Nephron progenitor cell (in vitro differentiated cells): ENCODE measurements around the gene MMP11.
A peak's percentile ranks its signal among the peaks of the same experiment; 100 is the strongest.

ENCODE experiments used
- DNase-seq: peaks from one replicate; pipeline ENCODE4 v3.0.0; 2021
- H3K27ac Mint-ChIP-seq: 2 replicates; pipeline ENCODE4 v1.8.0; 2021; ENCODE audit warnings: mild to moderate bottlenecking, moderate library complexity, mixed read lengths
- H3K27me3 Mint-ChIP-seq: 2 replicates; pipeline ENCODE4 v1.8.0; 2021; ENCODE audit warnings: mild to moderate bottlenecking, low read depth, mixed read lengths; ENCODE audit not compliant: poor library complexity
- H3K36me3 Mint-ChIP-seq: 2 replicates; pipeline ENCODE4 v1.8.0; 2021; ENCODE audit warnings: low read depth, mixed read lengths
- H3K4me1 Mint-ChIP-seq: 2 replicates; pipeline ENCODE4 v1.8.0; 2021; ENCODE audit warnings: mixed read lengths
- H3K4me3 Mint-ChIP-seq: 2 replicates; pipeline ENCODE4 v1.8.0; 2021; ENCODE audit warnings: mild to moderate bottlenecking, moderate library complexity, mixed read lengths
- H3K9me3 Mint-ChIP-seq: 2 replicates; pipeline ENCODE4 v1.8.0; 2021; ENCODE audit warnings: mild to moderate bottlenecking, moderate library complexity, mixed read lengths
- TF ChIP-seq, protein P1 (sequence below): fragments of 200-600 bp; sonication (generic); IDR thresholded peaks from 2 replicates; pipeline ENCODE4 v1.5.0; 2021; ENCODE audit warnings: antibody characterized with exemption

MMP11 gene

DNA sequence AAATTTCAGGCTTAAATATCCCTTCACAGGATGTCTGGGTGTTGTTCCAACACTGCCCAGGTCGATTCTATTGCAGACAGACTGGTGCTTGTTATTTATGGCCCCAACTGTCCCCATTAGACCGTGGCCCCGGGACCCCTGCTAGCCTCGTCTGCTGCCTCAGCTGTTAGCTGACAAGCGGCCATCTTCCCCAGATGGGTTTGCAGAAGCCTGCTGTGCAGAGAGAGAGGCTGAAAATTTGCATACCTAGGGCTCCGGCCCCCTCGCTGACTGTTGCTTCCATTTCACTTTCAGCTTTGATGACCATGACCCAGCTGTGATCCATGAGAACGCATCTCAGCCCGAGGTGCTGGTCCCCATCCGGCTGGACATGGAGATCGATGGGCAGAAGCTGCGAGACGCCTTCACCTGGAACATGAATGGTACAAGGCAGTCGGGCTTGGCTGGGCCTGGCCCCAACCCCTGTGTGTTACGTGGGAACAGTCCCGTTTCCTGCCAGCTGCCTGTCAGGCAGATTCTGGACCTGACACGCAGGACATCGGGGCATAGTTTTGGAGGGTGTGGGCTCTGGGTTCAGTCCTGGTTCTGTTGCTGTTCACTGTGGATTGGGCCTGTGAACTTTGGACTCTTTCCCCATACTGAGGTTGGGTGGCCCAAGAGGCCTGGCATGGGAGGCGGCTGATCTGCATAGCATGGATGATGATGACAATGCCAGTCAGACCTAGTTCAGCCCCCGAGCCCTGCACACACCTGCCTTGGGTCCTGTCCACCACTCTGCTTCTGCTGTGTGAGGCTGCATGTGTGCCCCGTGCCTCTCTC, 30.6 kb downstream of the MMP11 start:
- DNase-seq: no peak
- Mint-ChIP-seq H3K27me3 (peaks cover 3% of the 10 kb centered on the region), H3K4me1 (peaks cover 8% of the 10 kb centered on the region), H3K9me3 (no peaks in the 10 kb centered on the region), H3K27ac (peak overlapping the region; percentile 61), H3K4me3 (no peak overlapping the region), H3K36me3 (peaks cover 90% of the 10 kb centered on the region)
- TF ChIP-seq, protein P1, sequence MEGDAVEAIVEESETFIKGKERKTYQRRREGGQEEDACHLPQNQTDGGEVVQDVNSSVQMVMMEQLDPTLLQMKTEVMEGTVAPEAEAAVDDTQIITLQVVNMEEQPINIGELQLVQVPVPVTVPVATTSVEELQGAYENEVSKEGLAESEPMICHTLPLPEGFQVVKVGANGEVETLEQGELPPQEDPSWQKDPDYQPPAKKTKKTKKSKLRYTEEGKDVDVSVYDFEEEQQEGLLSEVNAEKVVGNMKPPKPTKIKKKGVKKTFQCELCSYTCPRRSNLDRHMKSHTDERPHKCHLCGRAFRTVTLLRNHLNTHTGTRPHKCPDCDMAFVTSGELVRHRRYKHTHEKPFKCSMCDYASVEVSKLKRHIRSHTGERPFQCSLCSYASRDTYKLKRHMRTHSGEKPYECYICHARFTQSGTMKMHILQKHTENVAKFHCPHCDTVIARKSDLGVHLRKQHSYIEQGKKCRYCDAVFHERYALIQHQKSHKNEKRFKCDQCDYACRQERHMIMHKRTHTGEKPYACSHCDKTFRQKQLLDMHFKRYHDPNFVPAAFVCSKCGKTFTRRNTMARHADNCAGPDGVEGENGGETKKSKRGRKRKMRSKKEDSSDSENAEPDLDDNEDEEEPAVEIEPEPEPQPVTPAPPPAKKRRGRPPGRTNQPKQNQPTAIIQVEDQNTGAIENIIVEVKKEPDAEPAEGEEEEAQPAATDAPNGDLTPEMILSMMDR: no peak

DNA sequence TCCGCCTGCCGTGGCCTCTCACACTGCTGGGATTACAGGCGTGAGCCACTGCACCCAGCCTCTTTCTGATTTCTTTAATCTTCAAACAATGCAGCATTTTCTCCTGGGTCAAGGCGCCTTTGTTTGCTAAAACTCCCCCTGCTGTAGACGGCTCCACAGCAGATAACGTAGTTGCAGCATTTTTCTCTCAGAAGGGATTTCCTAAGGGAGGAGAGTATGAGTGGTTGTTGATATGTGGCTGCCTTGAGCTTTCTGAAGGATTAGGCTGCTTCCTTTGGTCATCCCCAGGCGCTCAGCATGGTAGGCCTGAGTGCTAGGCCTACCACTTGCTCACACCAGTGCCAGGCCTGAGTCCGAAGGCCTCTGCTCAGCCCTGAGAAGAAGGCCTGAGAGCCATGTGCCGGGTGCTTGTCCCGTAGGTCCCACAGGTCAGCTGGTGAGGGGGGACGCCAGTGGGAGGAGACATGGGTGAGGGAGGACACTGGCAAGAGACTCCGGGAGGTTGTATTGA, 32.2 kb downstream of the MMP11 start:
- H3K36me3 Mint-ChIP-seq: peaks cover 77% of the 10 kb centered on the region
- peaks cover 3% of the 10 kb centered on the region for H3K27me3 Mint-ChIP-seq
- no peak for DNase-seq
- H3K4me1 Mint-ChIP-seq: peaks cover 8% of the 10 kb centered on the region
- no peak overlapping the region for H3K4me3 Mint-ChIP-seq
- no peaks in the 10 kb centered on the region for H3K9me3 Mint-ChIP-seq
- peak overlapping the region; percentile 25 for H3K27ac Mint-ChIP-seq
- TF ChIP-seq, protein P1: no peak

- H3K9me3 Mint-ChIP-seq: no peaks in the 10 kb centered on the region
- peaks cover 3% of the 10 kb centered on the region for H3K27me3 Mint-ChIP-seq
- no peak overlapping the region for H3K4me3 Mint-ChIP-seq
- peaks cover 8% of the 10 kb centered on the region for H3K4me1 Mint-ChIP-seq
- no peak for DNase-seq
- peaks cover 80% of the 10 kb centered on the region for H3K36me3 Mint-ChIP-seq
- H3K27ac Mint-ChIP-seq: no peak overlapping the region
- TF ChIP-seq, protein P1: no peak
Measured at GRCh38 chr22:23806837-23807236, 34.2 kb downstream of the MMP11 start.

- Mint-ChIP-seq H3K27me3 (no peaks in the 10 kb centered on the region), H3K4me3 (no peak overlapping the region), H3K36me3 (peaks cover 77% of the 10 kb centered on the region), H3K4me1 (no peaks in the 10 kb centered on the region), H3K27ac (no peak overlapping the region), H3K9me3 (no peaks in the 10 kb centered on the region)
- no peak for DNase-seq
- TF ChIP-seq, protein P1: no peak
Measured at GRCh38 chr22:23812378-23812777, 39.7 kb downstream of the MMP11 start.

- DNase-seq: no peak
- no peak overlapping the region for H3K4me3 Mint-ChIP-seq
- no peaks in the 10 kb centered on the region for H3K4me1 Mint-ChIP-seq
- peak overlapping the region; percentile 66 for H3K27ac Mint-ChIP-seq
- no peaks in the 10 kb centered on the region for H3K9me3 Mint-ChIP-seq
- TF ChIP-seq, protein P1: no peak
- H3K36me3 Mint-ChIP-seq: peaks cover 96% of the 10 kb centered on the region
- no peaks in the 10 kb centered on the region for H3K27me3 Mint-ChIP-seq
Measured at GRCh38 chr22:23815541-23816155, 43.0 kb downstream of the MMP11 start.
